Measurements from ENCODE around the gene DTX4. TPM values are rescaled to one million over a fixed set of nuclear protein-coding genes. Genes with fewer than 3 reads are reported as not detected.
"Not testable (repeated sequence)": the region's sequence is repeated elsewhere in the genome, so short reads cannot be mapped to it uniquely, and the experiment has no call there.

Gene DTX4
- 18.8 and 22.7 TPM in 2 replicates for total RNA-seq (2014; rRNA removed; shearing (Covaris generic); ENCODE audit: low replicate concordance)

DNA sequence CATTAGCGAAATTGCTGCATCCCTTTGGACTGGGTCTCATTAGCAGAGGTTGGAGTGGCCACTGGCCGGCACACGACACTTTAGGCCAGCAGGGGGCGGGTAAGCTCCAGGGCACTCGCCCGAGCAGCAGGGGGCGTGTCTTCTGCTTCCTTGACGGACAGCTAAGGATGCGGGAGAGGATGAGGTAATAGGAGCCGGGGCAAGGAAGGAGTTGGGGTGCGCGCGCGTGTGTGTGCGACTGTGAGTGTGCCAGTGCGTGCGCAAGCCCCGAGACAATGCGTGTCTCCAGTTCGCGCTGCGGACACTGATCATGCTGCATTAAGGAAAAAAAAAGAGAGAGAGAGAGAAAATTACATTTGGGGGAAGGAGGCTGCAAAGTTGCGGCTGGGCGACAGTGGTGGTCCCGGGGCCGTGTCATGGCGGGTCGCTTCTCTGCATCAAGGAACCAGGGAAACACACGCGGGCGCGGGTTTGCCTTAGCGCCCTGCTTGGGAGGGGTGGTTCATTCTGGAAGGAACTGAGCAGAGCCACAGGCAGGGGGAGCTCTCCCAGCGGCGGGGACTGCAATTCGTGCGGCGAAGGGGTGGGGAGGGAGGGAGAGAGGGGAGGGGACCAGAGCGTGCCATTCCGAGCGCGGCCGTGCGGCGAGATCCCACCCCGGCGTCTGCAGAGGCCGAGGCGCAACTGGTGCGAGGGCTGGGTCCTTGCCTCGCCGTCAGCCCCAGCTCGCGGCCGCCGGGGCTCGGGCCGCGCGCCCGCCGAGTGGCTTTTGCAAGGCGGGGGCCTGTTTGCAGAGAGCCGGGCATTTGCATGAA lies at the start of gene DTX4:
DTX4 (plus strand) TSS at position 625 of the 815 bp plus-strand sequence. CDS start 464 bp downstream, outside the sequence.
- no peaks in the 10 kb centered on the region for H3K9me3 ChIP-seq
- H3K4me3 ChIP-seq: peak within 1 kb of the TSS; percentile 62
- no peaks in the 10 kb centered on the region for H3K27me3 ChIP-seq
- peaks cover 22% of the 10 kb centered on the region for H3K36me3 ChIP-seq
- DNase-seq: peak; percentile 92

DNA sequence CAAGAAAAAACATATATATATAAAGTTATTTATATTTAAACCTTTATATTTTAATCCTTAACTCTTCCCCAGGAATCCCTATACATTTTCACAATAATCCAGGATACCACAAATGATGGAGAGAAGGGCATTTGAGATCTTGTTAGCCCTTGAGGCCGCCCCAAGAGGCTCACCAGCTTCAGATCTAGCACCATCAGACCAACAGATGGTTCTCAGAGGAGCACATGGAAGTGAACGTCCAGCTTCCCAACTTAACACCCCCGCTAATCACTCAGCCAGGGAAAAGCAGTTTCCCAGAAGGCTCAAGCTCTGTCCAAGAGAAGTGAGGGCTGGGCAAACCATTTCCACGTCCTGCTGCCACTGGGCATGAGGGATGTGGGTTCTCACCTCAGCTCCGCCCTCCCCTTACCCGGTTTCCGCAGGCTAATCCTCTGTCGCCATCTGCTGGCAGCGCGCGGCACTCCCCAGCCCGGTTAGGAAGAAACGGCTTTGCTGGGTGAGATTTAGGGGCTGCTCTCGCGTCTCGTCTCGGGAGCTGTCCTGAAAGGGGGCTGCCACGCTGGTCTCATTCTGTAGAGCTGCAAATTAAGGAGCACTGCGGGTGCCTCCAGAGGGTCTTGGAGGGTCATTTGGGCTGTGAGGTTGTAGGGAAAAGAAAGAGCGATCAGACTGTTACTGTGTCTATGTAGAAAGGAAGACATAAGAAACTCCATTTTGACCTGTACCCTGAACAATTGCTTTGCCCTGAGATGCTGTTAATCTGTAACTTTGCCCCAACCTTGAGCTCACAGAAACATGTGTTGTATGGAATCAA lies 36.1 kb upstream of the DTX4 start:
- Histone ChIP-seq H3K9me3 (peaks cover 14% of the 10 kb centered on the region), H3K36me3 (peaks cover 37% of the 10 kb centered on the region), H3K4me3 (no peak overlapping the region), H3K27me3 (no peaks in the 10 kb centered on the region)
- DNase-seq: peak; percentile 64

DNA sequence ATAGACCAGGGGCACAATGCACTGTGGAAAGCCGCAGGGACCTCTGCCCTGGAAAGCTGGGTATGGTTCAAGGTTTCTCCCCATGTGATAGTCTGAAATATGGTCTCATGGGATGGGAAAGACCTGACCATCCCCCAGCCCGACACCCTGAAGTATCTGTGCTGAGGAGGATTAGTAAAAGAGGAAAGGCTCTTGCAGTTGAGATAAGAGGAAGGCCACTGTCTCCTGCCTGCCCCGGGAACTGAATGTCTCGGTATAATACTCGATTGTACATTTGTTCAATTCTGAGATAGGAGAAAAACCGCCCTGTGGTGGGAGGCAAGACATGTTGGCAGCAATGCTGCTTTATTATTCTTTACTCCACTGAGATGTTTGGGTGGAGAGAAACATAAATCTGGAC lies 35.4 kb upstream of the DTX4 start:
- DNase-seq, H3K4me3 ChIP-seq, H3K27me3 ChIP-seq: not testable (repeated sequence)
- Histone ChIP-seq H3K9me3 (peaks cover 12% of the 10 kb centered on the region), H3K36me3 (peaks cover 35% of the 10 kb centered on the region)

DNA sequence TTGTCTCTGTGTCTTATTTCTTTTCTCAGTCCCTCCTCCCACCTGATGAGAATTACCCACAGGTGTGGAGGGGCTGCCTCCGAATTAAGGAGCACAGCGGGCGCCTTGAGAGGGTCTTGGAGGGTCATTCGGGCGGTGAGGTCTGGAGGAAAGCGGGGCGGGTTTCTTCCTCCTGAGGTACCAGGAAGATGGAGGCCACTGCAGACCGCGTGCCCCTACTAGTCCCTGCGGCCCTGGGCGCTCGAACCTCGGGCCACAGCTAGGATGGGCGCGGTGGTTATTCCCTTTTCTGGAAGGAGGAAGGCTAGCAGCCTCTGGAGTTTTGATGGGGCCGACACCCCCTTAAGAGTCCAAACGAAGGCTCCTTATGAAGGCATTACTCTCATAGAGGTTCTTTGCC lies 34.7 kb upstream of the DTX4 start:
- no peaks in the 10 kb centered on the region for H3K27me3 ChIP-seq
- no peak overlapping the region for H3K4me3 ChIP-seq
- H3K36me3 ChIP-seq: peaks cover 29% of the 10 kb centered on the region
- peaks cover 8% of the 10 kb centered on the region for H3K9me3 ChIP-seq
- DNase-seq: no peak

DNA sequence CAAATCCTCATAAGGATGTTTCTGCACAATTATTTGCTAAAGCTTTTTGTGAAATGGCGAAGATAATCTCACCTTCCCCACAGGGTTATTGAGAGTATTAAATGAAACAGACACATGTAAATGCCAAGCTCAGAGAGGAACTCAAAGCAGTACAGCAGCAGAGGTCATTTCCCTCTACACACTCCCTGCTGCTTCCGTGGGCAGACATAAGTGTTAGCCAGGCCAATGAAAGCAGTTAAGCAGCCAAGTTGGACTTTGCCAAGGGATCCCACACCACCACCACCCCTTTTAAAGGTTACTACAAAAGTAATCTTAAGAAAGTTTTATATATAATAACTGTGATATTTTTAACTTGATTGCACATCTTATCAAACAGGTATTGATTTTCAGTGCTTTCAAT lies 33.3 kb upstream of the DTX4 start:
- Histone ChIP-seq H3K9me3 (no peaks in the 10 kb centered on the region), H3K36me3 (peaks cover 14% of the 10 kb centered on the region), H3K4me3 (no peak overlapping the region), H3K27me3 (no peaks in the 10 kb centered on the region)
- peak; percentile 59 for DNase-seq

DNA sequence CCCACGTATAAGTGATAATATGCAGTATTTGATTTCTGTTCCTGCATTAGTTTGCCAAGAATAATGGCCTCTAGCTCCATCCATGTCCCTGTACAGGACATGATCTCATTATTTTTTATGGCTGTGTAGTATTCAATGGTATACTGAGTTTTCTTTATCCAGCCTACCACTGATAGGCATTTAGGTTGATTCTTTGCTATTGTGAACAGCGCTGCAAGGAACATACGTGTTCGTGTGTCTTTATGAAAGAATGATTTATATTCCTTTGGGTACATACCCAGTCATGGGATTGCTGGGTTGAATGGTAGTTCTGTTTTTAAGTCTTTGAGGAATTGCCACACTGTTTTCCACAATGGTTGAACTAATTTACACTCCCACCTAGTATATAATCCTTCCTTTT lies 30.7 kb upstream of the DTX4 start:
- Histone ChIP-seq H3K27me3 (no peaks in the 10 kb centered on the region), H3K9me3 (no peaks in the 10 kb centered on the region), H3K36me3 (peaks cover 12% of the 10 kb centered on the region), H3K4me3 (no peak overlapping the region)
- DNase-seq: no peak

DNA sequence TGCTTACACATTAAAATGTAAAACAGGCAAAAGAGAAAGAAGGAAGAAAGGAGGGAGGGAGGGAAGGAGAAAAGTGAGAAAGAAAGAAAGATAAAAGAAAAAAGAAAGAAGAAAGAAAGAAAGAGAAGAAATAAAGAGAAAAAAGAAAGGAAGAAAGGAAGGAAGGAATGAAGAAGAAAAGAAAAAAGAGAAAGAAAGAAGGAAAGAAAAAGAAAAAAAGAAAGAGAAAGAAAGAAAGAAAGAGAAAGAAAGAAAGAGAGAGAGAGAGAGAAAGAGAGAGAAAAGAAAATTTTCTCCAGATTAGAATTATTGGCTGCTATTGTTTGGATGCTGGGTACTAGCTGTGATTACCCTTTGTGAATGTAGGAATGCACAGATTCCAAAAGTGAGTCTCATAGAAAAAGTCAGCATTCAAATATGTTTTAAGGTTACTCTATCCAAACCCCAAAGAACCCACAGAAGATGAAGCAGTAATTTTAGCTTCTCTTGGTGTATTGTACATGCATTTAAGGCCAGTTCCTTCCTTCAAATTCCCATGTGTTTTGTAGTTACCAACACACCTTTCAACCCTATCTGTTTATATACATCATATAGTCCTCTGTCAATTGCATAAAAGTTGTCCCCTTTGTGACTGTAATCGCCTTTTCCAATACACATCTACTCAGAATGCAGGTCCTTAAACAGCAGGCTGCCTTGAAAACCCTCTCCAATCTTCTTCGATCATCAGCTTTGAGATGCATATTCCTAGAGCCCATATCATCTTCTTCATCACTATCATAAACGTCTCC lies 30.1 kb upstream of the DTX4 start:
- Histone ChIP-seq H3K4me3 (peak overlapping the region; percentile 72), H3K27me3 (no peaks in the 10 kb centered on the region), H3K36me3 (peaks cover 18% of the 10 kb centered on the region), H3K9me3 (no peaks in the 10 kb centered on the region)
- no peak for DNase-seq

DNA sequence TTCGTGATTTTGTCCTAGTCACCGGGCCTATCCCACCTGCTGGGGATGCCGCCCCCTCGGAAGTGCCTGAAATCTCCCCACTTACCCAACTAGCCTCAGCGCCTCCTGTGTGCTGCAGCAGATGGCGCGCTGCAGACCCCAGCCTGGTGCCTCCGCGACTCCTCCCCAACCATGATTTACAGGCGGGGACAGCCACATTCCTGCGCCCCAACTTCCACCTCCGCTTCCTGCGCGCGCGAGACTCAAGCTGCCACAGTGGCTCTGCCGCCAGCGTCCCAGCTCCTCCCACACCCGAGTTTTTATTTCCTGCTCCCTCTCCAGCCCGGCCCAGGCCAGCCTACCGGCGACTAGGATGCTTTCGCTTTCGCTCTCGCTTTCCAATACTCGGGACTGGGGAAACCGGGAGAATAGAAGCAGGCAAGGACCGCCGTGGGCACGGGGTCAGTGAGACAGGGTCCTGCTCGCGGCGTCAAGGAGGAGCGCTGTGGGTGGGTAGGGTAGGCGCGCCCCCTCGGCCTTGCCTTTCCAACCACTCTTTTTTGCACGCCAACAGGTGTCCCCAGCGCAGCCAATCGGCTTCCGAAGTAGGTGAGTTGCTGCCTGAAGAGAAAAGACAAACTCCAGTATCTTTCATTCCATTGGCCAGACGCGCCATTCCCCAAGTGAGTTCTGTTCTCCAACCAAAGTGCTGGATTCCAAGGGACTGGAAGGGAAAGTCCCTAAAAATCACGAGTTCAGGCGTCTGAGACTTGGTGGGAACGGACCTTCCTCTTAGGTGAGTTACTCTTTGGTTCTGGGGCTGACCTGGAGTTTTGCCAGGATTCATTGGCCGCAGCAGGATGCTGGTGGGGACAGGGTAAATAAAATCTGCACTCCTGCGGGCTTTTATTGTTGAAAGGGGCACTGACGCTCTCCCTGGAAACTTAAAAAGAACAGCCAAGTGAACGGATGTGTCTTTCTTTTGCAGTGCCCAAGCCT lies 29.1 kb upstream of the DTX4 start, which contains the start of gene FAM111A:
FAM111A (plus strand) TSS at position 327 of the 978 bp plus-strand sequence. CDS start 6,017 bp downstream, outside the sequence.
- peaks cover 28% of the 10 kb centered on the region for H3K36me3 ChIP-seq
- H3K9me3 ChIP-seq: no peaks in the 10 kb centered on the region
- peak within 1 kb of the TSS; percentile 72 for H3K4me3 ChIP-seq
- H3K27me3 ChIP-seq: no peaks in the 10 kb centered on the region
- peak; percentile 91 for DNase-seq

DNA sequence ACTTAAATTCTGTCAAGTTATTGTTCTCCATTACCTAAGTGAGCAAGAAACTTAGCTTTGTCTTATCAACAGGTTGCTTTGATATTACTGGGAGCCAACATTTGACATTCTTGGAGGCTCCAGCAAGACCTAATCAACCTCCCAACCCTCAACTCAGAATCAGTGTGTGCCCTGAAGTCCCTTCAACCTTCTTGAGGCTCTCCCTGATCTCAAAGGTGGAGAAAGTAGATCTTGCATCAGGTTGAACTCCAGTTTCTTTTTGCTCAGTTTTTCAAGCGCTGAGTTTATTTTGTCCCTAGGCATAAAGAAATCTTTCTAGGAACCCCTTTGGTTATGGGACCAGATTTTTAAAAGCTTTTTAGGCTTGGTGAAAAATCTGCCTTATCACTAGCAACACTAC lies 27.8 kb upstream of the DTX4 start:
- H3K4me3 ChIP-seq: peak overlapping the region; percentile 72
- peaks cover 38% of the 10 kb centered on the region for H3K36me3 ChIP-seq
- DNase-seq: no peak

DNA sequence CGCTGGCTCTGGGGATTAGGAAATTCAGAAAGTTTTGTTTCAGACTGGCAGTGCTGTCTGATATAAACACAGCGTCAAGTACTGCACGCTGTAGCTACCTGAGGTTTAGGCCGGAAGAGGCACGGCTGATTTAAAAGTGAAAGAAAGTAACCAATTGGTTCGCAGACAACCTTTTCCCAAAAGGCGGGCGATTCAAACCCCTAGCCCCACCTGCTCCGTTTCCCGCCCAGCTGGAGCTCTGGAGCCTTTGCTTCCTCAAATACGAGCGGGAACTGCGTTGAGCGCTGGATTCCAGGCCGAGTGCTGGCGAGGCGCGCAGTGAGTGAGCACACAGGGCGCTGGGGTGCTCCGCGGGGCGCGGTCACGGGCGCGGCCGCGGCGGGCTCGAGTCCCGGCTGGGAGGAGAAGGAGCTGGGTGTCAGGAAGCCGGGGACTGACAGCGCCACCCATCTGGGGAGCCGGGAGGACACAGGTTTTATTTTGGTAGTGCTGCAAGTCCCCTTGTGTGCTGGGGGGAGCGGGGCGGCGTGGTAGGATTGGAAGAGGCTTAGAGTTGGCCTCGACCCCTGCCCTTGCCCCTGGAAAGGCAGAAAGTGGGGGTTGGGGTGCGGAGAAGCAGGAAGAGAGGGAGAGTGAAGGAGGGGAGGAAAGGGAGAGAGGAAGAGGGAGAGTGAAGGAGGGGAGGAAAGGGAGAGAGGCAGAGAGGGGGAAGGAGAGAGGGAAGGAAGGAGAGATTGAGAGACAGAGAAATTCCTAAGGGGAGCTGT lies 27.2 kb upstream of the DTX4 start:
- Histone ChIP-seq H3K9me3 (no peaks in the 10 kb centered on the region), H3K27me3 (no peaks in the 10 kb centered on the region), H3K36me3 (peaks cover 45% of the 10 kb centered on the region), H3K4me3 (peak overlapping the region; percentile 72)
- DNase-seq: peak; percentile 91

More for the DNA sequence above, 27.8 kb upstream of the DTX4 start:
- Histone ChIP-seq H3K27me3 (no peaks in the 10 kb centered on the region), H3K9me3 (no peaks in the 10 kb centered on the region)

DNA sequence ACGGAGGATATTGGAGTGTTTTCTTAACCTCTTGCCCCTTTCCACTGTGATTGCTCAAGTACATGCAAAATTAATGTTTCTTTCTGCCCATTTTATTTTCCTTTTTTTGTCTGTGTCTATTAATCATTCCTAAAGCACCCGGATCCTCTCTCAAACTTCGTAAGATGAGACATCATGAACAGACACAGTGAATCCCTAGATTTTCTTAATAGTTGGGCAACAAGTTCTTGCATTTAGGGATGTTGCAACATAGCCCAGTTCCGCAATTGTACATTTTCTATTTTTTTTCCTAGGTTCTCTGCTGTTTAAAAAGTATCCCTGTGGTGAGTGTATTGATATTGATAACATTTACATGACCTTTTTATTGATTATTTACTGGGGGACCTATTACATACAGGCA lies 26.4 kb upstream of the DTX4 start:
- DNase-seq: no peak
- Histone ChIP-seq H3K4me3 (peak overlapping the region; percentile 72), H3K27me3 (no peaks in the 10 kb centered on the region), H3K36me3 (peaks cover 53% of the 10 kb centered on the region), H3K9me3 (no peaks in the 10 kb centered on the region)

DNA sequence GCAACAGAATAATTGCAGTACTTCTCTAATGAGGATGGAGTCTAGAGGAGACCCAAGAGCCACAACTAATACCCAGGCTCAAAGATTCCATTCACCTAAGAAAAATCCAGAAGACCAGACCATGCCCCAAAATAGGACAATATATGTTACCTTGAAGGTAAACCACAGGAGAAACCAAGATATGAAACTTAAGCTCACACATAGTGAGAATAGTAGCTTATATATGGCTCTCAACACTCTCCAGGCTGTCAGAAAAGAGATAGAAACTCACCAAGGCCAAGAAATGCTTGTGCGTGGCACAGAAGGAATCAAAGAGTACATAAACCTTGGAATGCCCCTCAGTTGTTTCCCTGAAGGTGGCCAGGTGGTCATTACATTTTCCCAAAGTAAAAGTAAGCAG lies 20.2 kb upstream of the DTX4 start:
- Histone ChIP-seq H3K27me3 (no peaks in the 10 kb centered on the region), H3K36me3 (peaks cover 71% of the 10 kb centered on the region), H3K9me3 (no peaks in the 10 kb centered on the region), H3K4me3 (no peak overlapping the region)
- DNase-seq: no peak

DNA sequence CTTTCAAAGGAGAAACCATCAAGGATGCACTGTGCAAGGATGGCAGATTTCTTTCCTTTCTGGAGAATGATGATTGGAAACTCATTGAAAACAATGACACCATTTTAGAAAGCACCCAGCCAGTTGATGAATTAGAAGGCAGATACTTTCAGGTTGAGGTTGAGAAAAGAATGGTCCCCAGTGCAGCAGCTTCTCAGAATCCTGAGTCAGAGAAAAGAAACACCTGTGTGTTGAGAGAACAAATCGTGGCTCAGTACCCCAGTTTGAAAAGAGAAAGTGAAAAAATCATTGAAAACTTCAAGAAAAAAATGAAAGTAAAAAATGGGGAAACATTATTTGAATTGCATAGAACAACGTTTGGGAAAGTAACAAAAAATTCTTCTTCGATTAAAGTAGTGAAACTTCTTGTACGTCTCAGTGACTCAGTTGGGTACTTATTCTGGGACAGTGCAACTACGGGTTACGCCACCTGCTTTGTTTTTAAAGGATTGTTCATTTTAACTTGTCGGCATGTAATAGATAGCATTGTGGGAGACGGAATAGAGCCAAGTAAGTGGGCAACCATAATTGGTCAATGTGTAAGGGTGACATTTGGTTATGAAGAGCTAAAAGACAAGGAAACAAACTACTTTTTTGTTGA lies 19.5 kb upstream of the DTX4 start:
- Histone ChIP-seq H3K4me3 (no peak overlapping the region), H3K27me3 (no peaks in the 10 kb centered on the region), H3K9me3 (no peaks in the 10 kb centered on the region), H3K36me3 (peaks cover 64% of the 10 kb centered on the region)
- no peak for DNase-seq

DNA sequence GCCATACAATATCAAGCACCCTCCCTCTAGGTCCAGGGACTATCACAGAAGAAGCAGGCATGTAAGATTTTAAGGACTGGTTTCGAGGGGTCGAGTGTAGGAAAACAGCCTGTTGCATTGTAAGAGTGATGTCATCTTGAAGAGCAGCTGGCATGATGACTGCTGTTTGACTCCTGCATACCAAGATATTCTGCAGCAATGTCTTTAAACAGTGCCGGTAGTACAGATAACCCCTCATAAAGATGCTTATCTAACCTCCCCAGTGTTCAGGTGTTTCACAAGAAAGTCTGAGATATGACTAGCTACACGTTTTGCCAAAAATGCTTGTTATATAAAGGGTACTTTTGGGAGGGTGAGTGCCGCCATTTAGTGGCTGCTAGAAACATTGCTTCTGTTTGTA lies 17.3 kb upstream of the DTX4 start:
- Histone ChIP-seq H3K4me3 (no peak overlapping the region), H3K36me3 (peaks cover 42% of the 10 kb centered on the region), H3K27me3 (no peaks in the 10 kb centered on the region), H3K9me3 (no peaks in the 10 kb centered on the region)
- DNase-seq: no peak

DNA sequence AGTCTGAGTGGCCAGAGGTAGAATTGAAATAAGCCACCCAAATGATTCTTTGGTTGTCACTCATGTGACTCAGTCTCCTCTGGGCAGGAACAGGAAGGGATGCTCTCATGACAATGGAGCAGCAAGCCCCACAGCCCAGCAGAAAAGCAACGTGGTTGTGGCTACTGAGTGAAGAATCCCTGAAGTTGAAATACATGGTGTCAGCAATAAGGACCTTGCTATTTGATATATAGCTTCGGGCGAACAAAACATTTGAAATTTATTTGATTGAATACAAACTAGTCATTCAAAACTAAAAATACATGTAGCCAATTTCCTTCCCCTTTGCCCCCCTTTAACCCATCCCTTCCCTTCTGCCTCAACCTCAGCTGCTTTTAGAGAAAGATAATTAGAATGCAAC lies 14.5 kb upstream of the DTX4 start:
- Histone ChIP-seq H3K4me3 (no peak overlapping the region), H3K9me3 (no peaks in the 10 kb centered on the region), H3K27me3 (no peaks in the 10 kb centered on the region), H3K36me3 (peaks cover 15% of the 10 kb centered on the region)
- DNase-seq: no peak
